Rectal smooth muscle tissue (tissue), 1 donor: Measurements from ENCODE around the gene CFAP44.
A peak's percentile ranks its signal among the peaks of the same experiment; 100 is the strongest.
"Not testable (repeated sequence)": the region's sequence is repeated elsewhere in the genome, so short reads cannot be mapped to it uniquely, and the experiment has no call there.

Source experiments
- H3K27ac ChIP-seq: one replicate; pipeline ENCODE4 v1.7.0; 2013; ENCODE audit warnings: low read depth, low read length, inconsistent platforms
- H3K27me3 ChIP-seq: one replicate; pipeline ENCODE4 v1.7.0; 2013; ENCODE audit warnings: low read length; ENCODE audit not compliant: control insufficient read depth, insufficient read depth
- H3K36me3 ChIP-seq: one replicate; pipeline ENCODE4 v1.7.0; 2013; ENCODE audit warnings: low read length; ENCODE audit not compliant: control insufficient read depth, insufficient read depth
- H3K4me1 ChIP-seq: one replicate; pipeline ENCODE4 v1.7.0; 2013; ENCODE audit warnings: low read length; ENCODE audit not compliant: control insufficient read depth, insufficient read depth
- H3K4me3 ChIP-seq: one replicate; pipeline ENCODE4 v1.7.0; 2013; ENCODE audit warnings: low read length
- H3K9ac ChIP-seq: one replicate; pipeline ENCODE4 v1.7.0; 2013; ENCODE audit warnings: low read length

Gene CFAP44, protein sequence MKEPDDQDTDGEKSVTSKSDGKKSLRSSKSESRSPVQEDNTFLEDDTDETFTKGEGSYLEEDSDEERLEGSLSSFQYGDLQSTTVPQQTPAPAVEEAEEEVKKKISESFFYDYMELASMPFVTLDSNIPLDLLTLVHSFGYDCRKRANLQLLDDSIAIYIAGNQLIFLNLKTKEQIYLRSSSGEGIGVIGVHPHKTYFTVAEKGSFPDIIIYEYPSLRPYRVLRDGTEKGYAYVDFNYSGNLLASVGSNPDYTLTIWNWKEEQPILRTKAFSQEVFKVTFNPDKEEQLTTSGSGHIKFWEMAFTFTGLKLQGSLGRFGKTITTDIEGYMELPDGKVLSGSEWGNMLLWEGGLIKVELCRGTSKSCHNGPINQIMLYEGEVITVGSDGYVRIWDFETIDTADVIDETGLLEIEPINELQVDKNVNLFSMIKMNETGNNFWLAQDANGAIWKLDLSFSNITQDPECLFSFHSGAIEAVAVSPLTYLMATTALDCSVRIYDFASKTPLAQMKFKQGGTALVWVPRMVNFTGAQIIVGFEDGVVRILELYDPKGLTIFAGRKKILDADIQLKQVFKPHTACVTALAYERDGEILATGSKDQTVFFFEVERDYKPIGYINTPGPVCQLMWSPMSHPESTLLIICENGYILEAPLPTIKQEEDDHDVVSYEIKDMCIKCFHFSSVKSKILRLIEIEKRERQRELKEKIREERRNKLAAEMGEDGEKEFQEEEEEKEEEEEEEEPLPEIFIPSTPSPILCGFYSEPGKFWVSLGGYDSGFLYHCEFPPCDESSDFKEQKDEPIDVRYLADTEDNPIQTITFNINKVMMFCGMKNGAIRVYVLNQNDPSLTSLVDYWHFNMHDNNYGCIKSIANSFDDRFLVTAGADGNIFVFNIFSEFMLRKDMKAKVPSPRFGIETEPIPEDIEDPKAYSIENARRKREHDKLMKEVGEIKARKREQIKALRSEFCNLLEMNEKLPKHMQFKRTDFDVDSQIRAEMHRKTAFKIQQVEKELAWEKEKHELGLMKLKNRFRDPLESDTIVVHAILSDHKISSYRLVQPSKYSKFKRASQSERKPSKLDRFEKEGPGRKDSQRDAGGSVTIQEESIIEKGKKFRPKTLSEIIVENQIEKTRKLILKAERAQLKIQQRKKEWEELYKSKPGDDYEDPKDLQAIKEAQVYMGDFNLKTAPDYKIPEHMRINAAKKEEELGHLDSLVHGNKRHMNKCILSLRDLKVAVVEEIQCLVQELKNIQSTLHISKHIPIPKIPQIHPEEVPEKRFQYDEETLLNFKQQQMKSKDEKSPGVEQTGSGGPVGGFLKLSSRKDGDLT (N-terminal part only)

DNA sequence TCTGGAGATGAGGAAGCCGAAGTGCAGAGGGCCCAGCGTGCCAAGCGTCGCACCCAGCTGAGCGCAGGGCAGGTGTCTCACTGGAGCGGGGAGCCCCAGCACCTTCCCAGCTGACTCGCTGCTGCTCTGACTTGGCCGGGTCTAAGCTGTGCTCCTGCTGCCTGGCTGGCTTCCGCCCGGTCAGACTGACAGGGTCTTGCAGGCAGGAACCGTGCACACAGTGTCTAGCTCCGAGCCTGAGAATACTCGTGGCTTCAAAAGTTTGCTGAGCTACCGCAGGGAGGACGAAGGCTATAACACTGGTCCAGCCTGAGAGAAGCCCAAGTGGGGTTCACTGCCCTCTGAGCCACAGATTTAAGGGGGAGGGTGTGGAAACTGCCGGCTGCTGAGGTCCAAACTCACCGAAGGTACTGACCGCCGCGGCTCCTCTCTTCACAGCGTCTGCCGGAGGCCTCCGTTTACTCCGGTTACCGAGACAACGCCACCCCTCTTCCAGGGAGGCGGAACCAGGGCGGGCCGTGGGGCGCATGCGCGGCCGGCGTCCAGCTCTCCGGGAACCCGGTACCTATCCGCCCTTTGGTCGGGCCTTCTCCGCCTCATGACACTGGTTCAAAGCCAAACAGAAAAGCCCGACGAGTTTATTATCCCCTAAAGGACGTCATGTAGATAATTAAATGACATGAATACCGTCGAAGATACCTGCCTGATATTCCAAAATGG, at the start of gene CFAP44:
TSS of gene CFAP44 (minus strand) at position 443 of the 720 bp plus-strand sequence. CDS start 7,829 bp downstream, outside the sequence.
- Histone ChIP-seq H3K36me3 (peaks cover 4% of the 10 kb centered on the region), H3K4me1 (no peaks in the 10 kb centered on the region), H3K9ac (no peak within 1 kb of the TSS), H3K27me3 (no peaks in the 10 kb centered on the region), H3K4me3 (peak within 1 kb of the TSS; percentile 61), H3K27ac (no peak within 1 kb of the TSS)

DNA sequence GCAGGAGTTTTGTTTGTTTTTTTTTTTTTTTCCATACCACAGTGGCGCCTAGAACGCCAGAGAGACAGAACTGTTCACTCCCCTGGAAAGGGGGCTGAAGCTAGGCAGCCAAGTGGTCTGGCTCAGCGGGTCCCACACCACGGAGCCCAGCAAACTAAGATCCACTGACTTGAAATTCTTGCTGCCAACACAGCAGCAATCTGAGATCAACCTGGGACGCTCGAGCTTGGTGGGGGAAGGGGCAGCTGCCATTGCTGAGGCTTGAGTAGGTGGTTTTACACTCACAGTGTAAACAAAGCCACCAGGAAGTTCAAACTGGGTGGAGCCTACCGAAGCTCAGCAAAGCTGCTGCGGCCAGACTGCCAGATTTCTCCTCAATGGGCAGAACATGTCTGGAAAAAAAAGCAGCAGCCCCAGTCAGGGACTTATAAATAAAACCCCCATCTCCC, 43.9 kb upstream of the CFAP44 start:
- Histone ChIP-seq H3K27me3 (no peaks in the 10 kb centered on the region), H3K27ac (no peak overlapping the region)

GRCh38 chr3:113468539-113468938, 27.2 kb upstream of the CFAP44 start:
- H3K4me1 ChIP-seq: no peaks in the 10 kb centered on the region
- no peak overlapping the region for H3K27ac ChIP-seq
- H3K4me3 ChIP-seq: no peak overlapping the region
- no peak overlapping the region for H3K9ac ChIP-seq
- peaks cover 2% of the 10 kb centered on the region for H3K36me3 ChIP-seq
- no peaks in the 10 kb centered on the region for H3K27me3 ChIP-seq

More for the DNA sequence above, 43.9 kb upstream of the CFAP44 start:
- Histone ChIP-seq H3K4me3 (no peak overlapping the region), H3K9ac (no peak overlapping the region), H3K36me3 (no peaks in the 10 kb centered on the region), H3K4me1 (no peaks in the 10 kb centered on the region)

DNA sequence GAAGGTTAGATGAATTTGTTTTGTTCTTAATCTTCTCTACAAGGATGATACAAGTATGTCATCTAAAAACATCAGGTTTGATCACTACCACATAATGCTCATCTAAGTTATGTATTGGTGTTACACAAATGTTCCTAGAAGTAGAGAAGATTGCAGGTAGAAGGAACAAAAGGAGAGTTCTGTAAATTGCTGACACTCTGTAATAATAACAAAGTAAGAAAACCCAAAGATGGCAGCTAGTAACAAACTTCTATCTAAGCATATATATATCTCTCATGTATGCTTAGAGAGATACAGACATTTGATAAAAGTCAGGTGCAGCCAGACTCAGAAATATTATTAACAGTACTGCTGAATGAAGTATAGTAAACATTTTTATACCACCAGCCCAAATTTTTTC, 20.2 kb upstream of the CFAP44 start:
- Histone ChIP-seq H3K27me3 (no peaks in the 10 kb centered on the region), H3K36me3 (peaks cover 7% of the 10 kb centered on the region), H3K4me3 (no peak overlapping the region), H3K4me1 (no peaks in the 10 kb centered on the region), H3K9ac (no peak overlapping the region), H3K27ac (no peak overlapping the region)

GRCh38 chr3:113458554-113458953, 17.3 kb upstream of the CFAP44 start:
- not testable (repeated sequence) for H3K27ac ChIP-seq, H3K27me3 ChIP-seq, H3K4me1 ChIP-seq, H3K9ac ChIP-seq, H3K4me3 ChIP-seq, H3K36me3 ChIP-seq

GRCh38 chr3:113455446-113455845, 14.2 kb upstream of the CFAP44 start:
- Histone ChIP-seq H3K9ac (no peak overlapping the region), H3K27me3 (no peaks in the 10 kb centered on the region), H3K36me3 (peaks cover 9% of the 10 kb centered on the region), H3K4me3 (no peak overlapping the region), H3K27ac (no peak overlapping the region), H3K4me1 (no peaks in the 10 kb centered on the region)

GRCh38 chr3:113454630-113455029, 13.3 kb upstream of the CFAP44 start:
- no peak overlapping the region for H3K4me3 ChIP-seq
- no peak overlapping the region for H3K27ac ChIP-seq
- peaks cover 5% of the 10 kb centered on the region for H3K36me3 ChIP-seq
- no peak overlapping the region for H3K9ac ChIP-seq
- H3K4me1 ChIP-seq: no peaks in the 10 kb centered on the region
- H3K27me3 ChIP-seq: no peaks in the 10 kb centered on the region

DNA sequence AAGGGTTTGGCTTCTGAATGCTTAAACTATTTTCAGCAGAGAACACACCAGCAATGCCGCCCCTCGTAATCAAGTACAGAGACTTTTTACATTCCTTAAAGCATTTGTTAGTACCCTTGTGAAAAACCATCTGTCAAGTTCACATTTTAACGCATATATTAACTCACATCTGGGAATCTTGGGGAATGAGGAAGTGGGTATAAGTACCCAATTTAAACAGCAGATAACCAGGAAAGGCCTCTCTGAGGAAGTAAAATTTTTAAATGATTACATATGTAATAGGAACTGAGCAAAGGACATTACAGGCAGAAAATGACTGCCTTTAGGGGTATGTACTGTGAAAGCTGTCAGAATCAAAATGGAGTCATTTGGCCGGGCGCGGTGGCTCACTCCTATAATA, 12.8 kb upstream of the CFAP44 start:
- Histone ChIP-seq H3K27me3 (no peaks in the 10 kb centered on the region), H3K36me3 (peaks cover 5% of the 10 kb centered on the region), H3K27ac (no peak overlapping the region), H3K9ac (no peak overlapping the region), H3K4me3 (no peak overlapping the region), H3K4me1 (no peaks in the 10 kb centered on the region)

- H3K4me3 ChIP-seq: no peak overlapping the region
- H3K36me3 ChIP-seq: peaks cover 7% of the 10 kb centered on the region
- H3K27ac ChIP-seq: no peak overlapping the region
- H3K4me1 ChIP-seq: no peaks in the 10 kb centered on the region
- no peaks in the 10 kb centered on the region for H3K27me3 ChIP-seq
- H3K9ac ChIP-seq: no peak overlapping the region
Measured at GRCh38 chr3:113450911-113451310, 9.6 kb upstream of the CFAP44 start.

DNA sequence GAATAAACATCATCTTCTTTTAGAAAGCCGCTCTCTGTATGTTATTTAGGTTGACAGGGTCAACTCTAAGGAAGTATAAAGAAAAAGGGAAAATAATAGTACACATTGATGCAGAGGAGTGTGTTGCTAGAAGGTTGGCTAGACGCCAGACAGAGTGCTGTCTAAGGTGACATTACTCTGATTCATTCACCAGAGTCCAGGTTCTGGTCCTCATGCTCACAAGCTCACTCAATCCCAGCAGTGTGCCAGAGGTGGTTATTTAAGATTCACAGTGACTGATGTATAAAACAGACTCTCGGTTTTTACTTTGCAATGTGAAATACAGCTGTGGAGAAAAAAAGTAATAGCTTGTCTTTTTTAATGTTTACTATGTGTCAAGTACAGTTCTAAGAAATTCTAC, 1.7 kb downstream of the CFAP44 start:
- Histone ChIP-seq H3K27me3 (no peaks in the 10 kb centered on the region), H3K4me1 (no peaks in the 10 kb centered on the region), H3K4me3 (no peak overlapping the region), H3K9ac (no peak overlapping the region), H3K27ac (no peak overlapping the region), H3K36me3 (no peaks in the 10 kb centered on the region)

DNA sequence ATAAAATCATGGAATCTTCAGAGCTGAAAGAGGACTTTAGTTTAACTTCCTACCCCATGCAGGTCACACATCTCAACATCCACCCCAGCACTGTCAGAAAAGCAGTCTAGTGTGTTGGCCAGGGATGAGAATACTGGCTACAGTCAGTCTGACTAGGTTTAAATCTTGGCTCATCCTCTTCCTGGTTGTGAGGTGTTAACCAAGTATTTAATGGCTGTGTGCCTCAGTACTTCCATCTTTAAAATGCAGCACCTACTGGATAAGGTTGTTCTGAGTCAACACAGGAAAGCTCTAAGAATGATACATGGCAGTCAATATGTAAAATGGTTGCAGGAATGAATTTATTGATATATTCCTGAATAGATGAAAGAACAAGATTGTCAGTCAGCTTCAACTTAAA, 3.1 kb downstream of the CFAP44 start:
- no peaks in the 10 kb centered on the region for H3K27me3 ChIP-seq
- H3K9ac ChIP-seq: no peak overlapping the region

More for the DNA sequence above, 3.1 kb downstream of the CFAP44 start:
- Histone ChIP-seq H3K4me3 (no peak overlapping the region), H3K27ac (no peak overlapping the region), H3K4me1 (no peaks in the 10 kb centered on the region), H3K36me3 (no peaks in the 10 kb centered on the region)
